Measurements from ENCODE around the gene CEBPA. TPM values are rescaled to one million over a fixed set of nuclear protein-coding genes. Genes with fewer than 3 reads are reported as not detected.

CEBPA gene
- total RNA-seq, 1 donor from 2014 or later: 0.45 TPM

DNA sequence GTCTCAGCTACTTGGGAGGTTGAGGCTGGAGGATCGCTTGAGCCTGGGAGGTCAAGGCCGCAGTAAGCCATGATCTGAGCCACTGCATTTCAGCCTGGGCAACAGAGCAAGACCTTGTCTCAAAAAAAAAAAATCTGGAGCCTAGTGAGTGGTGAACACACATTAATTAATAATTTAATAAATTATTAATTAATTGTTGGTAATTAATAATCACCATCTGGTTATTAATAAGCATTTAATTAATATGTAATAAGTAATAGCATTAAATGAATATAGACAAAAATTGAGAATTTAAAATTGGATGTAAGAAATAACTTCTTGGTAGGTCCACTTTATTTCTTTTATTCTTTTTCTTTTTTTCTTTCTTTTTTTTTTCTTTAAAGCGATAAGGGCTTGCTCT lies 31.9 kb upstream of the CEBPA start:
- Histone ChIP-seq H3K79me2 (ENCODE audit: insufficient read depth, low read length) (no peaks in the 10 kb centered on the region), H3K9me3 (ENCODE audit: insufficient read depth, low read depth, low read length) (no peaks in the 10 kb centered on the region), H3K9ac (ENCODE audit: low read length) (no peak overlapping the region), H3K36me3 (ENCODE audit: insufficient read depth, low read length) (no peaks in the 10 kb centered on the region), H3K27ac (ENCODE audit: low read depth, low read length) (no peak overlapping the region), H2AFZ (ENCODE audit: low read depth, low read length) (no peak overlapping the region), H3K4me2 (ENCODE audit: low read length) (no peak overlapping the region), H3K4me1 (ENCODE audit: insufficient read depth, low read length) (no peaks in the 10 kb centered on the region), H3K4me3 (ENCODE audit: insufficient read depth, low read depth, low read length) (no peak overlapping the region), H4K20me1 (ENCODE audit: insufficient read depth, low read length) (no peaks in the 10 kb centered on the region), H3K27me3 (ENCODE audit: insufficient read depth, low read length) (no peaks in the 10 kb centered on the region)
- H3K4me1 Mint-ChIP-seq (ENCODE audit: low read depth, unreplicated experiment): no peaks in the 10 kb centered on the region
- DNase-seq (ENCODE audit: low read depth) (no peak), FAIRE-seq (no peak)
- peaks cover 3% of the 10 kb centered on the region for H3K9me3 Mint-ChIP-seq (ENCODE audit: unreplicated experiment)
- H3K36me3 Mint-ChIP-seq (ENCODE audit: low read depth, unreplicated experiment): no peaks in the 10 kb centered on the region
- H3K27ac Mint-ChIP-seq (ENCODE audit: unreplicated experiment): no peak overlapping the region
- peaks cover 14% of the 10 kb centered on the region for H3K27me3 Mint-ChIP-seq (ENCODE audit: low read depth, unreplicated experiment)
- H3K4me3 Mint-ChIP-seq (ENCODE audit: unreplicated experiment): no peak overlapping the region
- TF ChIP-seq, protein P1, sequence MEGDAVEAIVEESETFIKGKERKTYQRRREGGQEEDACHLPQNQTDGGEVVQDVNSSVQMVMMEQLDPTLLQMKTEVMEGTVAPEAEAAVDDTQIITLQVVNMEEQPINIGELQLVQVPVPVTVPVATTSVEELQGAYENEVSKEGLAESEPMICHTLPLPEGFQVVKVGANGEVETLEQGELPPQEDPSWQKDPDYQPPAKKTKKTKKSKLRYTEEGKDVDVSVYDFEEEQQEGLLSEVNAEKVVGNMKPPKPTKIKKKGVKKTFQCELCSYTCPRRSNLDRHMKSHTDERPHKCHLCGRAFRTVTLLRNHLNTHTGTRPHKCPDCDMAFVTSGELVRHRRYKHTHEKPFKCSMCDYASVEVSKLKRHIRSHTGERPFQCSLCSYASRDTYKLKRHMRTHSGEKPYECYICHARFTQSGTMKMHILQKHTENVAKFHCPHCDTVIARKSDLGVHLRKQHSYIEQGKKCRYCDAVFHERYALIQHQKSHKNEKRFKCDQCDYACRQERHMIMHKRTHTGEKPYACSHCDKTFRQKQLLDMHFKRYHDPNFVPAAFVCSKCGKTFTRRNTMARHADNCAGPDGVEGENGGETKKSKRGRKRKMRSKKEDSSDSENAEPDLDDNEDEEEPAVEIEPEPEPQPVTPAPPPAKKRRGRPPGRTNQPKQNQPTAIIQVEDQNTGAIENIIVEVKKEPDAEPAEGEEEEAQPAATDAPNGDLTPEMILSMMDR (IDR thresholded peaks at IDR 0.05; ENCODE audit: insufficient read depth, low read depth, low read length): no peak
- no peak for TF ChIP-seq EZH2 (IDR thresholded peaks at IDR 0.05; ENCODE audit: insufficient read depth, low read length)

DNA sequence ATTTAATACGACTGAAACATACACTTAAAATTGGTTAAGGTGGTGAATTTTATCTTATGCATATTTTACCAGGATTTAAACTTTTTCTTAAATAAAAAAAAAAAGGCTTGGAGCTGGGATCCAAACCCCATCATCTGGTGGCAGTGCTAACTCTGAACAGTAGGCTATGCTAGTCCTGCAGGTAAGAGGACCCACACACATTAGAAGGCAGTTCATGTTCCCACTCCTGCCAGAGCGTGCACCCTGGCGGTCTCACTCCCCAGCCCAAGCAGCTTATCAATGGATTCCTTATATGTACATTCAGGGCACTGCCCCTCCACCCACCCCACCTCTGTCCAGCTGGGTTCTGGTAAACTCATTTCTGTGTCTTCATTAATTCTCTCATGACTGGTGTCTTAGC lies 31.3 kb upstream of the CEBPA start:
- H3K79me2 ChIP-seq (ENCODE audit: insufficient read depth, low read length): no peaks in the 10 kb centered on the region
- H3K4me3 Mint-ChIP-seq (ENCODE audit: unreplicated experiment): no peak overlapping the region
- peaks cover 16% of the 10 kb centered on the region for H3K27me3 Mint-ChIP-seq (ENCODE audit: low read depth, unreplicated experiment)
- H3K36me3 ChIP-seq (ENCODE audit: insufficient read depth, low read length): no peaks in the 10 kb centered on the region
- DNase-seq (ENCODE audit: low read depth) (no peak), FAIRE-seq (no peak)
- no peaks in the 10 kb centered on the region for H3K9me3 ChIP-seq (ENCODE audit: insufficient read depth, low read depth, low read length)
- no peak overlapping the region for H3K27ac ChIP-seq (ENCODE audit: low read depth, low read length)
- H3K4me1 ChIP-seq (ENCODE audit: insufficient read depth, low read length): no peaks in the 10 kb centered on the region
- H3K4me2 ChIP-seq (ENCODE audit: low read length): no peak overlapping the region
- no peak overlapping the region for H3K27ac Mint-ChIP-seq (ENCODE audit: unreplicated experiment)
- H3K9me3 Mint-ChIP-seq (ENCODE audit: unreplicated experiment): peaks cover 3% of the 10 kb centered on the region
- H3K4me1 Mint-ChIP-seq (ENCODE audit: low read depth, unreplicated experiment): no peaks in the 10 kb centered on the region
- H4K20me1 ChIP-seq (ENCODE audit: insufficient read depth, low read length): no peaks in the 10 kb centered on the region
- H2AFZ ChIP-seq (ENCODE audit: low read depth, low read length): no peak overlapping the region
- H3K9ac ChIP-seq (ENCODE audit: low read length): no peak overlapping the region
- H3K4me3 ChIP-seq (ENCODE audit: insufficient read depth, low read depth, low read length): no peak overlapping the region
- TF ChIP-seq, protein P1 (IDR thresholded peaks at IDR 0.05; ENCODE audit: insufficient read depth, low read depth, low read length): no peak
- TF ChIP-seq EZH2 (IDR thresholded peaks at IDR 0.05; ENCODE audit: insufficient read depth, low read length): no peak
- H3K36me3 Mint-ChIP-seq (ENCODE audit: low read depth, unreplicated experiment): no peaks in the 10 kb centered on the region
- no peaks in the 10 kb centered on the region for H3K27me3 ChIP-seq (ENCODE audit: insufficient read depth, low read length)

DNA sequence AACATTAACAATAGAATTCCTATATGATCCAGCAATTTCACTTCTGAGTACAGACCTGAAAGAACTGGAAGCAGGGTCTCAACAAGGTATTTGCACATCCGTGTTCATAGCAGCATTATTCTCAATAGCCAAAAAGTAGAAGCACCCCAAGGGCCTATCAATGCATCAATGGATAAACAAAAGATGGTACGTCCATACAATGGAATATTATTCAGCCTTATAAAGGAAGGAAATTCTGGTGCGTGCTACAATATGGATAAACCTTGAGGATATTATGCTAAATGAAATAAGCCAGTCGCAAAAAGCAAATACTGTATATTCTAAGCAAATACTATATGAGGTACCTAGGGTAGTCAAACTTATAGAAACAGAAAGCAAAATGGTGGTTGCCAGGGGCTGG lies 30.8 kb upstream of the CEBPA start:
- Histone ChIP-seq H3K9me3 (ENCODE audit: insufficient read depth, low read depth, low read length) (no peaks in the 10 kb centered on the region), H3K4me1 (ENCODE audit: insufficient read depth, low read length) (no peaks in the 10 kb centered on the region), H2AFZ (ENCODE audit: low read depth, low read length) (no peak overlapping the region), H3K4me2 (ENCODE audit: low read length) (no peak overlapping the region), H3K9ac (ENCODE audit: low read length) (no peak overlapping the region), H3K27ac (ENCODE audit: low read depth, low read length) (no peak overlapping the region), H4K20me1 (ENCODE audit: insufficient read depth, low read length) (no peaks in the 10 kb centered on the region), H3K36me3 (ENCODE audit: insufficient read depth, low read length) (no peaks in the 10 kb centered on the region), H3K4me3 (ENCODE audit: insufficient read depth, low read depth, low read length) (no peak overlapping the region), H3K27me3 (ENCODE audit: insufficient read depth, low read length) (no peaks in the 10 kb centered on the region), H3K79me2 (ENCODE audit: insufficient read depth, low read length) (no peaks in the 10 kb centered on the region)
- H3K27ac Mint-ChIP-seq (ENCODE audit: unreplicated experiment): no peak overlapping the region
- H3K4me1 Mint-ChIP-seq (ENCODE audit: low read depth, unreplicated experiment): no peaks in the 10 kb centered on the region
- H3K4me3 Mint-ChIP-seq (ENCODE audit: unreplicated experiment): no peak overlapping the region
- DNase-seq (ENCODE audit: low read depth): no peak
- no peak for FAIRE-seq
- no peaks in the 10 kb centered on the region for H3K36me3 Mint-ChIP-seq (ENCODE audit: low read depth, unreplicated experiment)
- TF ChIP-seq, protein P1 (IDR thresholded peaks at IDR 0.05; ENCODE audit: insufficient read depth, low read depth, low read length): no peak
- no peak for TF ChIP-seq EZH2 (IDR thresholded peaks at IDR 0.05; ENCODE audit: insufficient read depth, low read length)
- peaks cover 3% of the 10 kb centered on the region for H3K9me3 Mint-ChIP-seq (ENCODE audit: unreplicated experiment)
- peaks cover 16% of the 10 kb centered on the region for H3K27me3 Mint-ChIP-seq (ENCODE audit: low read depth, unreplicated experiment)

All from astrocyte (in vitro differentiated cells and primary cell).